ENCODE data around the gene GAK.
"Not testable (repeated sequence)": the region's sequence is repeated elsewhere in the genome, so short reads cannot be mapped to it uniquely, and the experiment has no call there.

Gene GAK

GRCh38 chr4:815464-816146 lies 116.5 kb downstream of the GAK start:
- TF ChIP-seq CTCF (conservative IDR thresholded peaks at IDR 0.05; ENCODE audit: low read depth), result no peak
- ChIA-PET POLR2A (ENCODE audit: low non-redundant PET) (no interaction called here), CTCF (interaction anchor here (0.6 kb wide), 1 partner anchor 357 kb away, joined by 5 read pairs; no protein-coding TSS in a partner anchor)
- no peak for DNase-seq (ENCODE audit: low spot score)
- H3K27ac ChIP-seq, result no peak overlapping the region

- no peak for TF ChIP-seq CTCF (conservative IDR thresholded peaks at IDR 0.05; ENCODE audit: low read depth)
- no peak for DNase-seq (ENCODE audit: low spot score)
- ChIA-PET POLR2A (ENCODE audit: low non-redundant PET) (no interaction called here), CTCF (interaction anchor here (0.6 kb wide), 1 partner anchor 25 kb away, joined by 4 read pairs; no protein-coding TSS in a partner anchor)
- no peak overlapping the region for H3K27ac ChIP-seq
Measured at GRCh38 chr4:814312-814850, 117.7 kb downstream of the GAK start.

GRCh38 chr4:813900-814299 lies 118.2 kb downstream of the GAK start:
- ChIA-PET CTCF (no interaction called here), POLR2A (ENCODE audit: low non-redundant PET) (no interaction called here)
- TF ChIP-seq CTCF (conservative IDR thresholded peaks at IDR 0.05; ENCODE audit: low read depth), result no peak
- H3K27ac ChIP-seq, result no peak overlapping the region
- no peak for DNase-seq (ENCODE audit: low spot score)

GRCh38 chr4:808860-809570 lies 123.1 kb downstream of the GAK start:
- ChIA-PET POLR2A (ENCODE audit: low non-redundant PET) (no interaction called here), CTCF (no interaction called here)
- no peak for DNase-seq (ENCODE audit: low spot score)
- no peak for TF ChIP-seq CTCF (conservative IDR thresholded peaks at IDR 0.05; ENCODE audit: low read depth)
- no peak overlapping the region for H3K27ac ChIP-seq

- TF ChIP-seq CTCF (conservative IDR thresholded peaks at IDR 0.05; ENCODE audit: low read depth), result no peak
- CTCF ChIA-PET, result no interaction called here
- POLR2A ChIA-PET (ENCODE audit: low non-redundant PET), result no interaction called here
- no peak for DNase-seq (ENCODE audit: low spot score)
- H3K27ac ChIP-seq, result no peak overlapping the region
Measured at GRCh38 chr4:807792-808191, 124.3 kb downstream of the GAK start.

- H3K27ac ChIP-seq; POLR2A ChIA-PET (ENCODE audit: low non-redundant PET); CTCF ChIA-PET; DNase-seq (ENCODE audit: low spot score): not testable (repeated sequence)
Measured at GRCh38 chr4:806979-807378, 125.1 kb downstream of the GAK start.

GRCh38 chr4:804804-805203 lies 127.3 kb downstream of the GAK start:
- H3K27ac ChIP-seq, result no peak overlapping the region
- POLR2A ChIA-PET (ENCODE audit: low non-redundant PET), result no interaction called here
- TF ChIP-seq CTCF (conservative IDR thresholded peaks at IDR 0.05; ENCODE audit: low read depth), result no peak
- CTCF ChIA-PET, result no interaction called here
- no peak for DNase-seq (ENCODE audit: low spot score)
